ENCODE results near the gene EFEMP1. TPM values are rescaled to one million over a fixed set of nuclear protein-coding genes. Genes with fewer than 3 reads are reported as not detected.

EFEMP1 gene, protein sequence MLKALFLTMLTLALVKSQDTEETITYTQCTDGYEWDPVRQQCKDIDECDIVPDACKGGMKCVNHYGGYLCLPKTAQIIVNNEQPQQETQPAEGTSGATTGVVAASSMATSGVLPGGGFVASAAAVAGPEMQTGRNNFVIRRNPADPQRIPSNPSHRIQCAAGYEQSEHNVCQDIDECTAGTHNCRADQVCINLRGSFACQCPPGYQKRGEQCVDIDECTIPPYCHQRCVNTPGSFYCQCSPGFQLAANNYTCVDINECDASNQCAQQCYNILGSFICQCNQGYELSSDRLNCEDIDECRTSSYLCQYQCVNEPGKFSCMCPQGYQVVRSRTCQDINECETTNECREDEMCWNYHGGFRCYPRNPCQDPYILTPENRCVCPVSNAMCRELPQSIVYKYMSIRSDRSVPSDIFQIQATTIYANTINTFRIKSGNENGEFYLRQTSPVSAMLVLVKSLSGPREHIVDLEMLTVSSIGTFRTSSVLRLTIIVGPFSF
- total RNA-seq, result 54.6 and 70.0 TPM in 2 replicates
- 63.4 and 67.9 TPM in 2 replicates for polyA plus RNA-seq

DNA sequence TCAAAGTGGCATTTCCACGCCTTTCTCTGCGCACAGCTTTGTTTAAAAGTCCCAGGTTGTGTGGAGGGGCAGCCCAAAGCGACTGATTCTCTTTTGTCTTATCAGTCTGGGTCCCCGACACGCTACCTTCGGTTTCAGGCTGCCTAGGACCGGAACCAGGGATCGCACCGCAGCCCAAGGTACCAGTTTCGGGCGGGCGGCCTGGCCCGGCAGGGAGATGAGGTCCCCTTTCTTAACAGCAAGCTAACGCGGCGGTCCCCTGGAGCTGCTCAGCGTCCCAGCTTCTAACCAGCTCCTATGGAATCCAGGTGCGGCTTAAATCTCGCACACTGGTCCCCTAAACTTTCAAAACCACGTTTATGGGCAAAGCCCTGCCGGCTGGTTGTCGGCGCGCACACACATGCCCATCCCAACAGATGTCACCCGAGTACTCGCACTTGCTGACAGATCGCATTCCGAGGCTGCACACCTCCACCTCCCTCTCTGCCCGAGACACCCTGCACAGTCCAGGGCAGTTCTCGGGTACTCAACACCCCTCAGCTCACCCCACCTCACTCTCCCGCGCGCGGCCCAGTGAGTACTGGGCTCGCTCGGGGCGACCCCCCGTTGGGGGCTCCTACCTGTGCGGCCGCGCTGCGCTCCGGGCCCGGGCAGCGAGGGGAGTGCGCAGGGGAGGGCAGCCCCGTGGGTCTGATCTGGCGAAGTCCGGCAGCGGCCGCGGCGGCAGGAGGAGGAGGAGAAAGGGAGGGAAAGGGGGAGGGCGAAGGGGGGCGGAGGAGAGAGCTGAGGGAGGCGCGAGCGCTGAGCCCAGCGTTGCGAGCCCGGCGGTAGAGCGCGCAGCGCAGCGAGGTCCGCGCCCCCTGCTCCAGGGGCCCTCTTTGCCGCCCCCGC, at the start of gene EFEMP1:
EFEMP1 (minus strand) TSS at position 692 of the 891 bp plus-strand sequence. CDS start 1,342 bp downstream, outside the sequence.
- peak within 1 kb of the TSS; percentile 96 for H3K4me3 ChIP-seq

DNA sequence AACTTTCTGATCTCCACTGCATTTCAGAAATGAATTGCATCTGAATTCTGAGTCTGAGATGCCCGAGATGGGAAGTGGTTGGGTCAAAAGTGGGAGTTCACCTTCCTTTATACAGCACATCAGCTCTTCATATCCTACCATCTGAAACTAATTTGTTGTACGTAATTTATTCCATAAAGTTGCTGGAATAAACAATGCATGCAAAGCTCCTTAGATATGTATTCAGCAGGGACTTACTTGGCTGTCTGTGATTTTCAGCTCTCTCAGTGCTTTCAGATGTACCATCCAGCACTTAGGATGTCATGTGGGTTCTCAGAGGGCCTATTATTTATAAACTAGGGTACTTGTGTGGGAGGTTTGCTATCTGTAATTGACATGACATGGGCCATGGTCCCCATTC, 46.9 kb upstream of the EFEMP1 start:
- DNase-seq (ENCODE audit: low spot score), result no peak
- no peak overlapping the region for H3K4me3 ChIP-seq
- H3K9me2 ChIP-seq (replicated peaks; ENCODE audit: insufficient read depth), result no peaks in the 10 kb centered on the region
- H2AFZ ChIP-seq, result no peak overlapping the region
- H3K27ac ChIP-seq, result no peak overlapping the region
- WGBS (ENCODE audit: low lambda C conversion rate, missing lambda C conversion rate), result 54% methylated on average over 2 of the region's 2 CpGs
- H3K4me2 ChIP-seq, result no peak overlapping the region
- H4K20me1 ChIP-seq (ENCODE audit: insufficient read depth, poor library complexity, severe bottlenecking), result no peaks in the 10 kb centered on the region
- no peaks in the 10 kb centered on the region for H3K9me3 ChIP-seq (ENCODE audit: low read depth)
- no peak for TF ChIP-seq EZH2phosphoT487 (IDR thresholded peaks at IDR 0.05; ENCODE audit: low read depth, severe bottlenecking, unreplicated experiment)
- TF ChIP-seq EZH2 (IDR thresholded peaks at IDR 0.05; ENCODE audit: borderline replicate concordance), result no peak
- no peaks in the 10 kb centered on the region for H3K4me1 ChIP-seq (ENCODE audit: insufficient read depth)
- H3K36me3 ChIP-seq (replicated peaks; ENCODE audit: insufficient read depth, low read depth), result no peaks in the 10 kb centered on the region
- H3K79me2 ChIP-seq, result no peaks in the 10 kb centered on the region
- H3K27me3 ChIP-seq, result no peaks in the 10 kb centered on the region

More for the DNA sequence above, at the start of gene EFEMP1:
- H3K4me2 ChIP-seq, result peak within 1 kb of the TSS; percentile 98
- no peaks in the 10 kb centered on the region for H3K9me2 ChIP-seq (replicated peaks; ENCODE audit: insufficient read depth)
- H3K27ac ChIP-seq, result peak within 1 kb of the TSS; percentile 62
- no peaks in the 10 kb centered on the region for H3K9me3 ChIP-seq (ENCODE audit: low read depth)
- no peaks in the 10 kb centered on the region for H3K36me3 ChIP-seq (replicated peaks; ENCODE audit: insufficient read depth, low read depth)
- peak within 1 kb of the TSS; percentile 70 for H2AFZ ChIP-seq
- peaks cover 42% of the 10 kb centered on the region for H3K27me3 ChIP-seq
- H3K79me2 ChIP-seq, result no peaks in the 10 kb centered on the region
- no peaks in the 10 kb centered on the region for H3K4me1 ChIP-seq (ENCODE audit: insufficient read depth)
- H4K20me1 ChIP-seq (ENCODE audit: insufficient read depth, poor library complexity, severe bottlenecking), result no peaks in the 10 kb centered on the region
- peak; percentile 80 for DNase-seq (ENCODE audit: low spot score)
- under 1% methylated on average over 47 of the region's 70 CpGs for WGBS (ENCODE audit: low lambda C conversion rate, missing lambda C conversion rate)
- no peak for TF ChIP-seq EZH2phosphoT487 (IDR thresholded peaks at IDR 0.05; ENCODE audit: low read depth, severe bottlenecking, unreplicated experiment)
- TF ChIP-seq, protein P1, sequence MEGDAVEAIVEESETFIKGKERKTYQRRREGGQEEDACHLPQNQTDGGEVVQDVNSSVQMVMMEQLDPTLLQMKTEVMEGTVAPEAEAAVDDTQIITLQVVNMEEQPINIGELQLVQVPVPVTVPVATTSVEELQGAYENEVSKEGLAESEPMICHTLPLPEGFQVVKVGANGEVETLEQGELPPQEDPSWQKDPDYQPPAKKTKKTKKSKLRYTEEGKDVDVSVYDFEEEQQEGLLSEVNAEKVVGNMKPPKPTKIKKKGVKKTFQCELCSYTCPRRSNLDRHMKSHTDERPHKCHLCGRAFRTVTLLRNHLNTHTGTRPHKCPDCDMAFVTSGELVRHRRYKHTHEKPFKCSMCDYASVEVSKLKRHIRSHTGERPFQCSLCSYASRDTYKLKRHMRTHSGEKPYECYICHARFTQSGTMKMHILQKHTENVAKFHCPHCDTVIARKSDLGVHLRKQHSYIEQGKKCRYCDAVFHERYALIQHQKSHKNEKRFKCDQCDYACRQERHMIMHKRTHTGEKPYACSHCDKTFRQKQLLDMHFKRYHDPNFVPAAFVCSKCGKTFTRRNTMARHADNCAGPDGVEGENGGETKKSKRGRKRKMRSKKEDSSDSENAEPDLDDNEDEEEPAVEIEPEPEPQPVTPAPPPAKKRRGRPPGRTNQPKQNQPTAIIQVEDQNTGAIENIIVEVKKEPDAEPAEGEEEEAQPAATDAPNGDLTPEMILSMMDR (IDR thresholded peaks at IDR 0.05; ENCODE audit: poor library complexity), result no peak
- TF ChIP-seq EZH2 (IDR thresholded peaks at IDR 0.05; ENCODE audit: borderline replicate concordance), result no peak

DNA sequence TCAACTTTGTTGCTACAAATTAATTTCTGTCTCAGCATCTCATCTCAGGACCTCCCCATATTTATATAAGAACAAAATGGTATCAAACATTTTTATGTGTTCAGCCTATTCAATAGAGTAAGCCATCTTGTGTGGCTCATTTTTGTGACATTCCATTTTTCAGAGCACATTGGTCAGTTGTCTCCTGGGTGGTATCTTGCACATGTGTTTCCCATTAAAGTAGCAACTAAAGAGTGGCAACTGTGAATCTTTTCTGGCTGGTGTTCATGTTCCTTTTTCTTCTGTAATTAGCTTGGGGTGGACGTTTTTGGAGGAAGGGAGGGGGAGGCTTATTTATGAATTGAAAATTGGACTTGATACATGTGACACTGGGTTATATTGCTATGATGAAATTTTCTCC, 45.4 kb upstream of the EFEMP1 start:
- Histone ChIP-seq H2AFZ (no peak overlapping the region), H3K79me2 (no peaks in the 10 kb centered on the region), H3K4me2 (no peak overlapping the region), H3K36me3 (replicated peaks; ENCODE audit: insufficient read depth, low read depth) (no peaks in the 10 kb centered on the region), H3K27me3 (no peaks in the 10 kb centered on the region), H3K27ac (no peak overlapping the region), H4K20me1 (ENCODE audit: insufficient read depth, poor library complexity, severe bottlenecking) (no peaks in the 10 kb centered on the region), H3K9me3 (ENCODE audit: low read depth) (no peaks in the 10 kb centered on the region), H3K9me2 (replicated peaks; ENCODE audit: insufficient read depth) (no peaks in the 10 kb centered on the region), H3K4me3 (no peak overlapping the region), H3K4me1 (ENCODE audit: insufficient read depth) (no peaks in the 10 kb centered on the region)
- no peak for TF ChIP-seq EZH2 (IDR thresholded peaks at IDR 0.05; ENCODE audit: borderline replicate concordance)
- 42% methylated on average over 1 of the region's 1 CpG for WGBS (ENCODE audit: low lambda C conversion rate, missing lambda C conversion rate)
- DNase-seq (ENCODE audit: low spot score), result no peak

DNA sequence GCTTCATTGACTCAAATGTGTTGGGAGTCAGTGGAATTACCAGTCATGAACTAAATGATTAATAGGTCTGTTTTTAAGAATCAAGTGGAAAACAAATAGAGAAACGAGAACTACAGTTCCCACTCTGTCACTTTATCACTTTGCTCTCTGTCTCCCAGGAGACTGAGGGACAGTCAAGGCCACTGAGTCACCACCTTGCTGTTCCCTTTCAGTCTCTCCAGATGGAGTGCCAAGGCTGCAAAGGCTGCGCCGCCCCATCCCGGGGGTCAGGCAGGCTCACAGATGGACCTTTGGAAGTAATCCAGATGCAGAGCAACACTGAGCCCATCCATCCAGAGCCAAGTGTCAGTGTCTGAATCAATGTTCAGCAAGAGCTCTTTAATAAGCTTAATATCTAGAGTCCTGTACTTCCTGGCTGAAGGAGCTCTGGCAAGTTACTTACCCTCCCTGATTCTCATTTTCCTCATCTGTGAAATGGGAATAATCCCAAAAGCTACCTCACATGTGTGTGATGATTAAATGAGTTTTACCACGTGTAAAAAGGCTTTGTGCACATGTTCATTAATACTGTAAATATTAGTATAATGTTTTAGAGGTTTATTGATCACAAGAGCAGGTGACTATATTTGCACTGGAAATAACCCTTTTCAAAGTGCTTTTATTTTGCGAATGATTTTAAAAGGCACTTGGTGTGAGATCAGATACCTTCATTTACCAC, 43.0 kb upstream of the EFEMP1 start:
- H3K27ac ChIP-seq, result peak overlapping the region; percentile 2
- DNase-seq (ENCODE audit: low spot score), result peak; percentile 36
- H3K9me2 ChIP-seq (replicated peaks; ENCODE audit: insufficient read depth), result no peaks in the 10 kb centered on the region
- H3K9me3 ChIP-seq (ENCODE audit: low read depth), result no peaks in the 10 kb centered on the region
- no peaks in the 10 kb centered on the region for H3K36me3 ChIP-seq (replicated peaks; ENCODE audit: insufficient read depth, low read depth)
- no peak overlapping the region for H3K4me2 ChIP-seq
- no peaks in the 10 kb centered on the region for H3K4me1 ChIP-seq (ENCODE audit: insufficient read depth)
- TF ChIP-seq EZH2phosphoT487 (IDR thresholded peaks at IDR 0.05; ENCODE audit: low read depth, severe bottlenecking, unreplicated experiment) (no peak), EZH2 (IDR thresholded peaks at IDR 0.05; ENCODE audit: borderline replicate concordance) (no peak)
- TF ChIP-seq, protein P1 (IDR thresholded peaks at IDR 0.05; ENCODE audit: poor library complexity), result no peak
- no peaks in the 10 kb centered on the region for H3K27me3 ChIP-seq
- H3K4me3 ChIP-seq, result no peak overlapping the region
- H3K79me2 ChIP-seq, result no peaks in the 10 kb centered on the region
- H2AFZ ChIP-seq, result no peak overlapping the region
- 60% methylated on average over 6 of the region's 6 CpGs for WGBS (ENCODE audit: low lambda C conversion rate, missing lambda C conversion rate)
- no peaks in the 10 kb centered on the region for H4K20me1 ChIP-seq (ENCODE audit: insufficient read depth, poor library complexity, severe bottlenecking)

All from hepatocyte (in vitro differentiated cells).